Measurements from ENCODE around the gene MEIKIN.
"Not testable (repeated sequence)": the region's sequence is repeated elsewhere in the genome, so short reads cannot be mapped to it uniquely, and the experiment has no call there.

GRCh38 chr5:131832702-131833101 lies 112.8 kb downstream of the MEIKIN start:
- not testable (repeated sequence) for TF ChIP-seq ZNF274 (IDR thresholded peaks at IDR 0.05; ENCODE audit: low read depth, low read length); YY1 (IDR thresholded peaks at IDR 0.05; ENCODE audit: insufficient read depth, insufficient read length); SUZ12 (IDR thresholded peaks at IDR 0.05; ENCODE audit: extremely low read depth, insufficient read depth, insufficient read length)

Data from NT2/D1 (cell line).